Measurements from ENCODE around the gene NPSR1.
"Not testable (repeated sequence)": the region's sequence is repeated elsewhere in the genome, so short reads cannot be mapped to it uniquely, and the experiment has no call there.

Gene NPSR1

GRCh38 chr7:34787586-34787985 lies 129.6 kb downstream of the NPSR1 start:
- Histone ChIP-seq H3K4me2 (ENCODE audit: low read length) (no peak overlapping the region), H3K79me2 (ENCODE audit: control insufficient read depth, low read length) (no peaks in the 10 kb centered on the region), H4K20me1 (ENCODE audit: control insufficient read depth, insufficient read depth, low read depth, low read length) (no peaks in the 10 kb centered on the region), H3K4me3 (ENCODE audit: low read length) (no peak overlapping the region), H3K27me3 (ENCODE audit: control insufficient read depth, low read length) (no peaks in the 10 kb centered on the region), H3F3A (ENCODE audit: control insufficient read depth, insufficient read depth) (no peaks in the 10 kb centered on the region), H3K27ac (ENCODE audit: low read depth, low read length) (no peak overlapping the region), H3K36me3 (ENCODE audit: control insufficient read depth, low read length) (no peaks in the 10 kb centered on the region), H3K9me3 (ENCODE audit: control insufficient read depth, insufficient read depth, low read length) (no peaks in the 10 kb centered on the region), H3K4me1 (ENCODE audit: control insufficient read depth, low read length) (no peaks in the 10 kb centered on the region), H3K9me2 (replicated peaks; ENCODE audit: control insufficient read depth, low read length) (no peaks in the 10 kb centered on the region)
- no peak for TF ChIP-seq EZH2phosphoT487 (IDR thresholded peaks at IDR 0.05; ENCODE audit: borderline replicate concordance, low read length)
- no peak for TF ChIP-seq CTCF (IDR thresholded peaks at IDR 0.05; ENCODE audit: low read depth, low read length, poor library complexity, severe bottlenecking)

- no peaks in the 10 kb centered on the region for H4K20me1 ChIP-seq (ENCODE audit: control insufficient read depth, insufficient read depth, low read depth, low read length)
- H3K27me3 ChIP-seq (ENCODE audit: control insufficient read depth, low read length): 0 out of 2 replicates have a peak, but pooled peaks cover 3% of the 10 kb centered on the region
- H3K27ac ChIP-seq (ENCODE audit: low read depth, low read length): no peak overlapping the region
- H3K4me2 ChIP-seq (ENCODE audit: low read length): no peak overlapping the region
- H3K4me1 ChIP-seq (ENCODE audit: control insufficient read depth, low read length): no peaks in the 10 kb centered on the region
- no peaks in the 10 kb centered on the region for H3K9me3 ChIP-seq (ENCODE audit: control insufficient read depth, insufficient read depth, low read length)
- H3K4me3 ChIP-seq (ENCODE audit: low read length): no peak overlapping the region
- H3K9me2 ChIP-seq (replicated peaks; ENCODE audit: control insufficient read depth, low read length): no peaks in the 10 kb centered on the region
- H3K79me2 ChIP-seq (ENCODE audit: control insufficient read depth, low read length): no peaks in the 10 kb centered on the region
- H3F3A ChIP-seq (ENCODE audit: control insufficient read depth, insufficient read depth): no peaks in the 10 kb centered on the region
- TF ChIP-seq EZH2phosphoT487 (IDR thresholded peaks at IDR 0.05; ENCODE audit: borderline replicate concordance, low read length) (no peak), CTCF (IDR thresholded peaks at IDR 0.05; ENCODE audit: low read depth, low read length, poor library complexity, severe bottlenecking) (no peak)
- no peaks in the 10 kb centered on the region for H3K36me3 ChIP-seq (ENCODE audit: control insufficient read depth, low read length)
Observed at GRCh38 chr7:34806831-34807230, 148.8 kb downstream of the NPSR1 start.

- H3K4me2 ChIP-seq (ENCODE audit: low read length): no peak overlapping the region
- H4K20me1 ChIP-seq (ENCODE audit: control insufficient read depth, insufficient read depth, low read depth, low read length): no peaks in the 10 kb centered on the region
- H3K4me3 ChIP-seq (ENCODE audit: low read length): no peak overlapping the region
- H3F3A ChIP-seq (ENCODE audit: control insufficient read depth, insufficient read depth): no peaks in the 10 kb centered on the region
- no peaks in the 10 kb centered on the region for H3K9me2 ChIP-seq (replicated peaks; ENCODE audit: control insufficient read depth, low read length)
- no peak overlapping the region for H3K27ac ChIP-seq (ENCODE audit: low read depth, low read length)
- TF ChIP-seq EZH2phosphoT487 (IDR thresholded peaks at IDR 0.05; ENCODE audit: borderline replicate concordance, low read length) (no peak), CTCF (IDR thresholded peaks at IDR 0.05; ENCODE audit: low read depth, low read length, poor library complexity, severe bottlenecking) (no peak)
- no peaks in the 10 kb centered on the region for H3K4me1 ChIP-seq (ENCODE audit: control insufficient read depth, low read length)
- no peaks in the 10 kb centered on the region for H3K36me3 ChIP-seq (ENCODE audit: control insufficient read depth, low read length)
- no peaks in the 10 kb centered on the region for H3K9me3 ChIP-seq (ENCODE audit: control insufficient read depth, insufficient read depth, low read length)
- no peaks in the 10 kb centered on the region for H3K79me2 ChIP-seq (ENCODE audit: control insufficient read depth, low read length)
- 0 out of 2 replicates have a peak, but pooled peaks cover 3% of the 10 kb centered on the region for H3K27me3 ChIP-seq (ENCODE audit: control insufficient read depth, low read length)
Observed at GRCh38 chr7:34807548-34808340, 149.7 kb downstream of the NPSR1 start.

GRCh38 chr7:34814203-34814842 lies 156.3 kb downstream of the NPSR1 start:
- not testable (repeated sequence) for H3K79me2 ChIP-seq (ENCODE audit: control insufficient read depth, low read length); H3K4me3 ChIP-seq (ENCODE audit: low read length); H3K4me1 ChIP-seq (ENCODE audit: control insufficient read depth, low read length); H3K4me2 ChIP-seq (ENCODE audit: low read length); H3F3A ChIP-seq (ENCODE audit: control insufficient read depth, insufficient read depth); H3K36me3 ChIP-seq (ENCODE audit: control insufficient read depth, low read length); H3K27ac ChIP-seq (ENCODE audit: low read depth, low read length); H3K9me3 ChIP-seq (ENCODE audit: control insufficient read depth, insufficient read depth, low read length); H3K9me2 ChIP-seq (replicated peaks; ENCODE audit: control insufficient read depth, low read length); H4K20me1 ChIP-seq (ENCODE audit: control insufficient read depth, insufficient read depth, low read depth, low read length); H3K27me3 ChIP-seq (ENCODE audit: control insufficient read depth, low read length)

Data from DOHH2 (cell line).